Bronchus fibroblast of lung (primary cell): ENCODE data around the gene PCDHGC3. TPM values are rescaled to one million over a fixed set of nuclear protein-coding genes. Genes with fewer than 3 reads are reported as not detected.

ENCODE experiments used
- total RNA-seq: library from RNA; depleted of rRNA; stranded (reverse); fragments of >200 nt; gene quantifications from 2 replicates; pipeline ENCODE4 v1.2.3, GENCODE V29; 2015

Gene PCDHGC3
- total RNA-seq: 39.3 and 42.2 TPM in 2 replicates

GRCh38 chr5:141475625-141476131 is at the start of gene PCDHGC3:
TSS of gene PCDHGC3 (plus strand) at chr5:141475966. CDS start at chr5:141476117, 151 bp downstream.

GRCh38 chr5:141430332-141431113 is 45.2 kb upstream of the PCDHGC3 start, which contains the start of gene PCDHGA12:
TSS of gene PCDHGA12 (plus strand) at chr5:141430507. CDS start at chr5:141430760, 253 bp downstream.

DNA sequence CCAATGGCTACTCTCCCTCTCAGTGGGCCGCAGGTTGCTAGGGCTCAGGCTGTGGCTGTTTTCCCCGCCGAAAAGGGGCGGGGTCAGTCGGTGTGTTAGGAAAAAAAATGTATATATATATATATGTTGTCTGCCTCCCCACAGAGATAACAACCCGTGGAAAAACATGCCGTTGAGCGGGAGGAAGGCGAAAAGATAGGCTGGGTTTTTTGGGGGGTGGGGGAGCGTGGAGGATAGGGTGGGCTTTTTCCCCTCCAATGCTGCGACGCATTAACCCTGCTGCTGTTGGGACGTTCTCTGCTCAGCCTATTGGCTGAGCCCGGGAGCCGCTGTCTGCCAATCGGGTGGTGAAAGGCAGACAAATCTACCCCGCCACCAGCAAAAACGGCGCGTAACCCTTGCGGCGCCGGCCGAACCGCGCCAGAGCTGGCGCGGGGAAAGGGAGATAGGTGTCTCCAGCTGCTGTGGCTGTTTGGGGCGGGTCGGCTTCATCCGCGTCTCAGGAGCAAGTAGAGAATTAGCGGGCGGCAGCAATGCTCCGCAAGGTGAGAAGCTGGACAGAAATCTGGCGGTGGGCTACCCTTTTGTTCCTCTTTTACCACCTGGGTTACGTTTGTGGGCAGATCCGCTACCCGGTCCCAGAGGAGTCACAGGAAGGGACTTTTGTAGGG is 9.0 kb downstream of the PCDHGC3 start, which contains the start of gene PCDHGC4:
TSS of gene PCDHGC4 (plus strand) at position 390 of the 671 bp plus-strand sequence. CDS start at position 534, 144 bp downstream.

GRCh38 chr5:141488591-141489561 is 13.1 kb downstream of the PCDHGC3 start, which contains the start of gene PCDHGC5:
TSS of gene PCDHGC5 (plus strand) at chr5:141489081. CDS start at chr5:141489241, 160 bp downstream.

Other genes starting within 250 kb of the PCDHGC3 start
- 0.15 and 0.17 TPM in 2 replicates for gene PCDHB15, start 230.6 kb upstream of the PCDHGC3 start, total RNA-seq
- gene SLC25A2, start 171.9 kb upstream of the PCDHGC3 start, total RNA-seq: not detected in 2 replicates
- 31.8 and 38.5 TPM in 2 replicates for gene TAF7, start 155.2 kb upstream of the PCDHGC3 start, total RNA-seq
- under 0.01 and 0.15 TPM in 2 replicates for gene PCDHGA1, start 145.5 kb upstream of the PCDHGC3 start, total RNA-seq
- 0.50 and 0.59 TPM in 2 replicates for gene PCDHGA2, start 137.2 kb upstream of the PCDHGC3 start, total RNA-seq
- 0.15 and 0.34 TPM in 2 replicates for gene PCDHGA3, start 132.1 kb upstream of the PCDHGC3 start, total RNA-seq
- gene PCDHGB1, start 125.9 kb upstream of the PCDHGC3 start, total RNA-seq: 0.30 and 0.34 TPM in 2 replicates
- 1.0 and 1.3 TPM in 2 replicates for gene PCDHGA4, start 120.9 kb upstream of the PCDHGC3 start, total RNA-seq
- 0.50 and 0.59 TPM in 2 replicates for gene PCDHGB2, start 116.0 kb upstream of the PCDHGC3 start, total RNA-seq
- gene PCDHGA5, start 111.8 kb upstream of the PCDHGC3 start, total RNA-seq: 0.15 and 0.34 TPM in 2 replicates
- gene PCDHGB3, start 105.7 kb upstream of the PCDHGC3 start, total RNA-seq: 0.45 and 0.50 TPM in 2 replicates
- gene PCDHGA6, start 102.1 kb upstream of the PCDHGC3 start, total RNA-seq: 0.67 and 1.0 TPM in 2 replicates
- 0.50 and 0.89 TPM in 2 replicates for gene PCDHGA7, start 93.2 kb upstream of the PCDHGC3 start, total RNA-seq
- 4.0 and 4.4 TPM in 2 replicates for gene PCDHGB4, start 88.3 kb upstream of the PCDHGC3 start, total RNA-seq
- gene PCDHGA8, start 83.3 kb upstream of the PCDHGC3 start, total RNA-seq: 0.15 and 0.67 TPM in 2 replicates
- 10.6 and 13.8 TPM in 2 replicates for gene PCDHGB5, start 78.0 kb upstream of the PCDHGC3 start, total RNA-seq
- 1.7 and 1.9 TPM in 2 replicates for gene PCDHGA9, start 73.2 kb upstream of the PCDHGC3 start, total RNA-seq
- gene PCDHGB6, start 67.9 kb upstream of the PCDHGC3 start, total RNA-seq: 1.3 and 2.1 TPM in 2 replicates
- 4.9 and 5.2 TPM in 2 replicates for gene PCDHGA10, start 63.0 kb upstream of the PCDHGC3 start, total RNA-seq
- gene PCDHGB7, start 58.3 kb upstream of the PCDHGC3 start, total RNA-seq: 6.1 and 7.2 TPM in 2 replicates
- 10.9 and 11.6 TPM in 2 replicates for gene PCDHGA11, start 54.9 kb upstream of the PCDHGC3 start, total RNA-seq
- 7.7 and 8.4 TPM in 2 replicates for gene PCDHGA12, start 45.5 kb upstream of the PCDHGC3 start, total RNA-seq
- gene PCDHGC4, start 9.1 kb downstream of the PCDHGC3 start, total RNA-seq: 0.17 and 0.30 TPM in 2 replicates
- 0.17 and 0.30 TPM in 2 replicates for gene PCDHGC5, start 13.1 kb downstream of the PCDHGC3 start, total RNA-seq
- 32.7 and 36.8 TPM in 2 replicates for gene DIAPH1, start 143.0 kb downstream of the PCDHGC3 start, total RNA-seq
- 42.2 and 45.4 TPM in 2 replicates for gene HDAC3, start 160.9 kb downstream of the PCDHGC3 start, total RNA-seq
- gene RELL2, start 161.0 kb downstream of the PCDHGC3 start, total RNA-seq: 1.9 and 3.0 TPM in 2 replicates
- 18.3 and 19.0 TPM in 2 replicates for gene FCHSD1, start 175.5 kb downstream of the PCDHGC3 start, total RNA-seq
- 9.9 and 11.3 TPM in 2 replicates for gene ARAP3, start 206.3 kb downstream of the PCDHGC3 start, total RNA-seq